K562 (cell line): Measurements from ENCODE around the gene CRKL. TPM values are rescaled to one million over a fixed set of nuclear protein-coding genes. Genes with fewer than 3 reads are reported as not detected.

ENCODE experiments used
- AFF1 ChIP-seq, 2 experiments: fragments of 450-650 bp; IDR thresholded peaks; 2 replicates each; pipeline ENCODE4 v1.6.1; 2018; ENCODE audit warnings: mild to moderate bottlenecking in 2 of 2, low read depth in 1 of 2; ENCODE audit not compliant: partially characterized antibody in 2 of 2
- BRF1 ChIP-seq: IDR thresholded peaks from 3 replicates; pipeline ENCODE4 v1.6.1; 2011; ENCODE audit warnings: borderline replicate concordance, mild to moderate bottlenecking; ENCODE audit not compliant: insufficient read length; ENCODE audit errors: extremely low read depth
- FOSL1 ChIP-seq: fragments of 200-800 bp; sonication (Bioruptor generic); conservative IDR thresholded peaks from 2 replicates; pipeline ENCODE4 v1.6.1; 2016; ENCODE audit warnings: missing genetic modification characterization, missing compliant biosample characterization
- GABPB2 ChIP-seq: fragments of 250-450 bp; sonication (Bioruptor Pico); conservative IDR thresholded peaks from 2 replicates; pipeline ENCODE4 v1.5.1; 2021; ENCODE audit warnings: mild to moderate bottlenecking
- HDAC6 ChIP-seq: IDR thresholded peaks from 2 replicates; pipeline ENCODE4 v1.6.1; 2012; ENCODE audit warnings: low read depth, mild to moderate bottlenecking, control low read depth, inconsistent platforms, low read length, moderate library complexity
- THRB ChIP-seq: fragments of 450-650 bp; formaldehyde crosslinking; conservative IDR thresholded peaks from 2 replicates; pipeline ENCODE4 v1.4.0; 2022; ENCODE audit warnings: mild to moderate bottlenecking, missing genetic modification characterization
- ZKSCAN8 ChIP-seq: fragments of 200-800 bp; sonication (Bioruptor generic); IDR thresholded peaks from 2 replicates; pipeline ENCODE4 v1.6.1; 2016; ENCODE audit warnings: missing genetic modification characterization, missing compliant biosample characterization
- polyA plus RNA-seq, 8 experiments: library from polyadenylated mRNA; depleted of rRNA in 4 of 8; stranded (reverse) in 5 of 8; unstranded in 3 of 8; fragments of >200 nt; fragmentation: Nextera tagmentation in 2 of 8; fragmentation: Illumina TruSeq in 1 of 8; extraction: Ambion mirVana in 2 of 8; extraction: Trizol in 1 of 8; gene quantifications; 2 replicates each; pipeline versions ENCODE4 v1.2.1 to v1.2.3, GENCODE V29; 2011 to 2014; ENCODE audit warnings: inconsistent platforms in 1 of 8, missing spikeins in 1 of 8
- total RNA-seq, 7 experiments: library from RNA; depleted of rRNA in 6 of 7; stranded (reverse); fragments of >200 nt in 6 of 7; fragmentation: Illumina TruSeq in 2 of 7; extraction: Trizol in 2 of 7; gene quantifications; 2 replicates each; pipeline versions ENCODE4 v1.2.1 to v1.2.3, GENCODE V29; 2011 to 2021; ENCODE audit warnings: low replicate concordance in 1 of 7

Gene CRKL
- total and polyA plus RNA-seq, 9 of the 15 experiments (the other 6 are each of a cell fraction or from before 2014, with no cell fraction given): 100 to 263 (median 124) TPM

- TF ChIP-seq AFF1 (IDR thresholded peaks at IDR 0.05; ENCODE audit: low read depth in 1 of 2, partially characterized antibody in 2 of 2) (no peak), HDAC6 (no peak), ZKSCAN8 (CRISPR knock-in tag) (no peak), GABPB2 (CRISPR knock-in tag) (no peak), BRF1 (no peak), THRB (CRISPR knock-in tag) (peak; percentile 64; the same call in 1 of the 2 replicates), FOSL1 (tag) (no peak)
- TF ChIP-seq, all 486 proteins: peak for 21
Measured at GRCh38 chr22:20909543-20910303, 7.5 kb upstream of the CRKL start (continued).
